GM21619 (cell line): ENCODE measurements around the gene MRPS18A.
"Not testable (repeated sequence)": the region's sequence is repeated elsewhere in the genome, so short reads cannot be mapped to it uniquely, and the experiment has no call there.

Experiments used
- ATAC-seq: cut with Tn5 transposase; IDR thresholded peaks from one replicate; pipeline ENCODE4 v1.9.1; 2021; ENCODE audit not compliant: unreplicated experiment

Gene MRPS18A

DNA sequence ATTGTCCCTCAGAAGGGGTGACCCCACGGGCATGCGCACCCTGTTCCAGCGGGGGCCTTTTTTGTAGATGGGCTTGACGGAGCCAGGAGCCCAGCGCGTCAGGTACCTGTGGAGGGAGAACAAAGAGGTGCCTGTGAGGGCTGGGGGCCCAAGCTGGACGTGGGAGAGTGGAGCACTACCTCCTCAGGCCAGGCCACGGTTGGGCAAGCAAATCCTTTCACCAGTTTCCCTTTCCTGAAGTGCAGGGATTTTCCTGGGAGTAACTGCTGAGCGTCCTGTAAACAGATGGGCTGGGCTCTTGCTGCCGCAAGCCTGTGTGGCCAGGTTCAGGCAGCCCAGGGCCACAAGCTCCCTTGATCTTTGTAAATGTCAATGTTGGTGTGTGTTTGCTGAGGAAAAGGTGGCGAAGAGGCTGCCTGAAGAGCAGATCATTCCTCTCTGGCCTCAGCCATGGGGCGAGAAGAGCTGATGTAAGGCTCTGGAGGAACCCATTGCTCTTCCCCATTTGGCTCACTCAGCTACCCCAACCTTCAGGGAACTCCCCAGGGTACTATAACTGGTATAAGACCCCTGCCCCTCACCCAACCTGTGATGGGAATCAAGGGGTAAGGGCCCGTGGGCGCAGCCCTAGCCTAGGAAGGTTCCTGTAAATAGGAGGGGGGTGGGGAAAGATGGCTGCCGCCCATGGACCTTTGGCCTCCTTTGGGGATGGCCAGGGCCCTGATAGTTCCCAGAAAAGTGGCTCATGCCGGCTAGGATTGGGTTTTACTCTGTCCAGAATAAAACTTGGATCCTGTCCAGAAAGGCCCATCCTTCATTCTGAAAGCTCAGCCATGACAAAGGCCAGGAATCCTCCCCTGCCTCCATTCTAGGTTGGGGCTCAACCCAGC, 15.5 kb downstream of the MRPS18A start:
- ATAC-seq, result no peak

DNA sequence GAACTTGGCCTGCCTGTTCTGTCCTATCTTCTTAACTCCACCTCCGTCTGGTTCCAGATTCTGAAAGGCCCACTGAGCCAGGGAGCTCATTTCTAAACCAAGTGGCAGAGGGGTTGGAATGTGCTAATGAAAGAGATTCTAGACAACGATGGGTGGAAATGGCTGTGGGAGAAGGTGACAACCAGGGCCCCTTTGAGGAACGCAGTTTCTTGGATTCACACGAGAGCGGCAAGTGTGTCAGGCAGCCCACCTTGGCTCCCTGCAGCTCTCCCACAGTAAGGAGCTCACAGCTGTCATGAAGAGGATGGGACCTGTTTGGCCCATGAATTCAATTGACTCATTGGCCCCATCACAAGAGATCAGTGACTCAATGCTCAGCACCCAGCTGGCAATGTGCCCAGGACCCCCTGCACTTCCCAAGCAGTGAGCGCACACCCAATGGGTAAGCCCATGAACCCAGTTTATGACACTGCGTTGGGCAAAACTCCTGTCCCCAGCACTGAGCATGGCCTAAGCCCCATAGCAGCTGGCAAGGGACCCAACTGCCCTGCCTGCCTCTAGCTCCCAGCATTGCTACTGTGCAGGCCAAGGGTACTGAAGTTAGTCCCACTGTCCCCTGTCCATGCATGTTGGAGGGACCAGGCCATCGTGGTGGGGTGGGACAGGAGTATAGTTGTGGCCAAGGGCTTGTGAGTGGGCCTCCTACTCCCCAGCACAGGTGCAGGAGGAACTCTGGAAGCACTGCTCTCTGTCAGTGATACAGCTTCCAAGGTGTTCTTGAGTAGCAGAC, 16.4 kb downstream of the MRPS18A start:
- ATAC-seq, result no peak

DNA sequence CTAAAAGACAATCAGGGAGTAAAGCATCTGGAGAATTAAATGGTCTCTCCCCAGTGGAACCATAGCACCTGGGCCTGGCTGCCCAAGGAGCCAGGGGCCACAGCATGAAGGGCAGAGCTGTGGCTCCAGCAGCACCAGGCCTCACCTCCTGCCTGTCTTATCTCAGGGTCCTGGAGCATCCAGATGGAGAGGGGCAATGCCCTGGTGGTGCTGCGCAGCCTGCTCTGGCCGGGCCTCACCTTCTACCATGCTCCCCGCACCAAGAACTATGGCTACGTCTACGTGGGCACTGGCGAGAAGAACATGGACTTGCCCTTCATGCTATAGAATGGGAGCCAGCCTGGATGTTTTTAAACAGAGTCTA, 17.0 kb downstream of the MRPS18A start:
- ATAC-seq, result no peak

DNA sequence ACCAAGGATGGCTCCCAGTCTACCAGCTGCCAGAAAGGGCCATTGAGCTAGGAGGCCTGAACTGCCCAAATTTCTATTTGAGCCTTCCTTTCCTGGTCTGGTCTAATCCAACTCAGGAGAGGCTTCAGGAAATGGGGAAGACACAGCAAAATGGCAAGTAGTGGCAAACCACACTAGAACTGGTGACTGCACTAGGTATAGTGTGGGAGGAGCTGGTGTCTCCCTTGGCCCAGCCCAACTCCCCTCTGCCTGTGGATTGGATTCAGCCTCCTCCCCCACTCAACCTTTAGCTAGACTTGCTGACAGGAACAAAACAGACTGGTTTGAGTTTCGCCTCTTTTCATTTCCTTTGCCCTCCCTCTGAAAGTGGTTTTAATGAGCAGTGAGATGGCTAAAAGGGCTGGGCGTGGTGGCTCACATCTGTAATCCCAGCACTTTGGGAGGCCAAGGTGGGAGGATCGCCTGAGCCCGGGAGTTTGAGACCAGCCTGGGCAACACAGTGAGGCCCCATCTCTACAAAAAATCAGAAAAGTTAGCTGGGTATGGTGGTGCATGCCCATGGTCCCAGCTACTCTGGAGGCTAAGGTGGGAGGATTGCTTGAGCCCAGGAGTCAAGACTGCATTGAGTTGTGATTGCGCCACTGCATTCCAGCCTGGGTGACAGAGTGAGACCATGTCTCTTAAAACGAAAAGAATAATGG, 17.5 kb downstream of the MRPS18A start:
- no peak for ATAC-seq

DNA sequence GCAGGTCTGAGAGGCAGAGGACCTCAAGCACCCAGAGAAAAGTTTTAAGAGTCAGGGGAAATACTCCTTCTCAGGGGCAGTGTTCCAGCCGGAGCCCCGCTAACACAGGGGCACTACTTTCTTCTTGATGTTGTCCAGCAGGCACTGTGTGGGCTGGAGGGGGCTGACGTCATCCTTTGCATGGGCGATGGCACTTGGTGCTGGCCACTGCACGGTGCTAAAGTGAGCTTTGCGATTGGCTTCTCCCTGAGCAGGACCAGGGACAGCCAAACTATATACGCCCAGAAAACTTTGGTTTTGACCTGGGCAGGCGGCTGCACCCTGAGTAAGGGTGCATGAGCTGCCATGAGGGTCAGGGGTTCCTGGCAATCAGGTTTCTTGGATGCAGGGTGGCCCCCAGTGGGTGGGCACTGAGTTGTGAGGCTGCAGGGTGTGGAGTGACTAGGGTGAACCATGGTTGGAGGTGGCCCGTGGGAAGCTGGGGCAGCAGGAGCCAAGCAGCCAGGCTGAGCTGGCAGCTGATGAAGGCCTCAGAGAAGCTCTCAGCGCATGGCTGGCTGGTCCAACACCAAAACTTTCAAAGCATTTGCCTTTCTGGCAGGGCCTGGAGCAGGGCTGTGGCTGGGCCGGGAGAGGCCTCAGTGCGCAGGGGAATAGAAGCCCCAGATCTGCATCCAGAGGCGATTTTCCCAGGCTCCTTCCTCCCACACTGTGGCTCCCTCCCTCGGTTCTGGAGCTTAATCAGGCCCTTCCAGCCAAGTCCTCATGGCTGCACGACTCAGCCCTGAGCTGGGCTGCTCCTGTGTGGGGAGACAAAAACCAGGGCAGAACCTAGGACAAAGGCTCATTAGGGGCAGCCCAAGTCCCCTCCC, 18.3 kb downstream of the MRPS18A start:
- ATAC-seq, result no peak

DNA sequence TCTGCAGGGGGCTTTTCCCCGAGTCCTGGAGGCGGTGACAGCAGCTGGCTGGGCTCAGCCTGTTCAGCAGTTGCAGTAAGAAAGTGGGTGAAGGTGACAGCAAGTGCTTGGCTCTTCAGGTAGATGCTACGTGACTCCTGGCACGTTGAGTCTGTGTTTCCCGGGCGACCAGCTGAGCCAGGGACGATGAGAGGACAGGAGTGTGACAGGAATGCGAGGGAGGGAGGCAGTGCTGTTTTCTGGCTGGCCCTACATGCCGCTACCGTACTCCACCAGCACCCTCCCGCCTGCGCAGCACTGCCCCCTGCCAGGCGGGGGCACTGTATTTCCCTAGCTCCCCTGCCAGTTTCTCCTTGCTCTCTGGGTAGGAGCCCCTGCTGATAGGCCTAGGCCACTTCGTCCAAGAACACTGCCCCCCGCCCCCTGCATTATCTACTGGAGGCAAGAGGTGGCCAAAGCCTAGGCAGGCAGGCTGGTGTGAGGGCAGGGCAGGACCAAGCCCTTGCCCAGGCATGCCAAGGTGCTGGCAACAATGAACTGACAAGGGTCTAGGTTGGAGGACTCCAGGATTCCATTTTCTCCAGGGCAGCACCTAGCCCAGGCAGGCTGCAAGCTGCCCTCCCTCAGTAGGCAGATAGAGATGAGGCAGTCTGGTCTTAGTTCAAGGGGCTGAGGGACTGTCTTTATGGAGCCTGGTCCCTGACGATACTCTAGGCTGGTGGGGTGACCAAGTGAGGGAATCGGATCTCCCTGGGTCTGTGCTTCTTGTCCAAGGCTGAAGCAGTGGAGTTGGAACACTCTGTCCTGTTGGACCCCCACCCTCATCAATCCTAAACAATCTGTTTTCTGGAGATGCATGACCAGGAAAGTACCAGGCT, 19.2 kb downstream of the MRPS18A start:
- no peak for ATAC-seq

DNA sequence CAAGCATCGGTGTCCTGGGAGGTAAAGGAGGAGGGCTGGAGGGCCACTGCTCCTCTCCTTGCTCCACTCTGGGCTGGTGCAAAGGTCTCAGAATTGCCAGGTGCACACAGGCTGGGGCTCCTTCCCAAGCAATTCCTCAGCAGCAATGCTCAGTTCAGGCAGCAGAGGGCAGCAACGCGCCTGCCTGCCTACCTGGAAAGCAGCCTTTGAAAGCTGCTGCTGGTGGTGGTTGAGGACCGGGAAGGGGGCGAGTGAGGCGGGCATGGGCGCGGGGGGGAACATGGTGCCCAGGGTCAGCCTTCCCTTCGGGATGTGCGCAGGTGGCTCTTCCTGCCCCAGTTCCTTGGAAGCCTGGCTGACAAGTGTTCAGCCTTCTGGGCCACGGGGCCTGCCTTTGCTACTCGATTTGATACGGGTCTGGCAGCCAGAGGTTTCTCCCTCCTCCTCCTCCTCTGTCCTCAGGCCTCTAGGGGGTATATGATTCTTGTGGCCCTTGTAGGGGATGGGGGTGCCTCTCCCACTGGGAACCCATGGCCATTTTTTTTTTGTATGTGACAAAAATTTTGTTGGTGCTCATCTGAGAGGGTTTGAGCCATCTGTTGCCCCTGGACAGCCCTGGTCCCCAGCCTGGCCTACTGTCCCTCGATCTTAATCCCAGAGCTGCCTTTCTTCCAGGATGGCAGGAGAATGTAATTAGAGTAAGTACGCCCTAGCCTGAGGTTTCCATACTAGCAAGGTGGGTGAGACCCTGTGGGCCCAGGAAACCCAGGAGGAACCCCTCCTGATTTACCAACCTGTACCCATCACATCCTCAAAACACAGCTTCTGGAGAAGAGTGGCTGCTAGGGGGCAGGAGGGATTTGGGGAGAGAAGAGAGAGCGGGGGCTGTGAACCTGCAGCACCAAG, 20.1 kb downstream of the MRPS18A start:
- ATAC-seq, result no peak

DNA sequence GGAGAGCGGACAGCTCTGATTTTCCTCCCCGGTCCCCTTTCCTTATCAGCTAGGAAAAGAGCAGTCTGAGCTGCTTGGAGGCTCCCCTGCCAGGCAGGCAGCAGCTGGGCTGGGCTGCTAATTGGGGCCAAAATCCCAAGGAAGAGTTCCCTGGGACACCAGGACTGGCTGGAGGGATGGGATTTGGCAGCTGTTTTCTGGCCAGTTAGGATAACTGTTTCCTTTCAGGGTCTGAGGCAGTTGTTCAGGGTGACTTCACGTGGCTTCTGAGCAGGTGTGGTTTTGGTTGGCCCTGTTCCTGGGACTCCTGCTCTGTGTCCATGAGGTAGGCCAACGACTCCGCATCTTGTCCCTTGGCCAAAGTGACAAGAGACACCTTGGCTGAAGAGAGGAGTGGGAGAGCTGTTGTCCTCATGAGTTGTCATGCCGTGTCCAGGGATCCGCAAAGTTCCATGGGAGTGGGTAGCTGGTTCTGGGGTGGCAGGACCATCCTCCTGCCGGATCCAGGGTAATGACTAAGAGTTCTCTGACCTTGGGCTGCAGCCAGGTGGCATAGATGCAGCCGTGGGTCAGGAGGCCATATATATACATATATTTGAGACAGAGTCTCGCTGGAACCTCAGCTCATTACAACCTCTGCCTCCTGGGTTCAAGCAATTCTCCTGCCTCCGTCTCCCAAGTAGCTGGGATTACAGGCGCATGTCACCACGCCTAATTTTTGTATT, 21.2 kb downstream of the MRPS18A start:
- ATAC-seq, result no peak

DNA sequence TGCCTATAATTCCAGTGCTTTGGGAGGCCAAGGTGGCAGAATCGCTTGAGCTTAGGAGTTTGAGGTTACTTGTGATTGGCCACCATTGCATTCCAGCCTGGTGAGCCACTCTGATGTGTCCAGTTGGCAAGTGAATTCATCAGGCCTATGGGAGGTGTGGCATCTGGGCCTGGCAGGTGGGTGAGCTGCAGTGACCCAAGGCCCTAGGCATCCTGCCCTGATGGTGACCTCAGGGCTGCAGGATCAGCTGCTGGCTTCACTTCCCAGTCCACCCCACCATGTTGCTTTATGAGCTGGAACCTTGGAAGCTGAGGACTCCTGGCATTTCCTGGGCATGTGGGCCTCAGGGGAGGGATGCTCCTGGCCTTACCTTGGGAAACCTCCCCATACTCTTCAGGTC, 22.2 kb downstream of the MRPS18A start:
- no peak for ATAC-seq

DNA sequence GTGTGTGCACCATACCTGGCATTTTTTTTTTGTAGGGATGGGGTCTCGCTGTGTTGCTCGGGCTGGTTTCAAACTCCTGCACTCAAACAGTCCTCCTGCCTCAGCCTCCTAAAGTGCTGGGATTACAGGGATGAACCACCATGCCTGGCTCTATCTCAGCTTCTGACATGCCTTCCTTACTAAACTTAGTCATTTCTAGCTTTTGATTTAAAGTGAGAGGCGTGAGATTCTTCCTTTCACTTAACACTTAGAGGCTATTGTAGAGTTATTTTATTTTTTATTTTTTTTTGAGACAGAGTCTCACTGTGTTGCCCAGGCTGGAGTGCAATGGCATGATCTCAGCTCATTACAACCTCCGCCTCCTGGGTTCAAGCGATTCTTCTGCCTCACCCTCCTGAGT, 24.6 kb downstream of the MRPS18A start:
- not testable (repeated sequence) for ATAC-seq

DNA sequence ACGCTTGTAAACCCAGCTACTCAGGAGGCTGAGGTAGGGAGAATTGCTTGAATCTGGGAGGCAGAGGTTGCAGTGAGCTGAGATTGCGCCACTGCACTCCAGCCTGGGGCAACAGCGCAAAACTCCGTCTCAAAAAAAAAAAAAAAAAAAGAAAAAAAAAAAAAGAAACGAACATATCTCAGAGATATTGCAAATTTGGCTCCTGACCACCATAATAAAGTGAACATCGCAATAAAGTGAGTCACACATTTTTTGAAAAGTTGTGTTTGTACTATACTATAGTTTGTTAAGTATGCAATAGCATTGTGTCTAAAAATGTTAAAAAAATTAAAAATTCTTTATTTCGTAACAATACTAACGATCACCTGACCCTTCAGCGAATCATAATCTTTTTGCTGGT, 29.4 kb downstream of the MRPS18A start:
- no peak for ATAC-seq

DNA sequence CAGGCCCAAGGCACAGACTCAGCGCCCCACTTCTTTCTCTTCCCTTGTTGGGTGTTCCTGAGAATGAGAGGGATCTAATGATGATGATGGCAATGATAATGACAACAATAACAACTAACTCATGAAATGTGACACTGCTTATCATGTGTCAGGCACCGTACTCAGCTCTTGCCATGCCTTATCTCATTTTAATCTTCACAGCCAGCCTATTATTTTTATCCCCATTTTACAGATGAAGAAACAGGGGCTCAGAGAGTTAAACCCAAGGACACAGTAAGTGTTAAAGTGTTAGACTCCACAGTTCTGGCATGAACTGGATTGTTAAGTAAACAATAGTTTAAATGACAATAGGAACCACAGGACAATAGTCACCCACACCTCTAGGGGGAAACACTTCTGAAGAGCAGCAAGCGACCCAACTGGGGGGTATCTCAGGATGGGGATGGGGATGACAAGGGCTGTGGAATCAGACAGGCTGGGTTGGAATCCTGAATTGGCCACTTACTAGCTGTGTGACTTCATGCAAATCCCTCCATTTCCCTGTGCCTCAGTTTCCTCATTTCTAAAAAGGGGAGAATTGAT, 30.3 kb downstream of the MRPS18A start:
- ATAC-seq, result no peak

DNA sequence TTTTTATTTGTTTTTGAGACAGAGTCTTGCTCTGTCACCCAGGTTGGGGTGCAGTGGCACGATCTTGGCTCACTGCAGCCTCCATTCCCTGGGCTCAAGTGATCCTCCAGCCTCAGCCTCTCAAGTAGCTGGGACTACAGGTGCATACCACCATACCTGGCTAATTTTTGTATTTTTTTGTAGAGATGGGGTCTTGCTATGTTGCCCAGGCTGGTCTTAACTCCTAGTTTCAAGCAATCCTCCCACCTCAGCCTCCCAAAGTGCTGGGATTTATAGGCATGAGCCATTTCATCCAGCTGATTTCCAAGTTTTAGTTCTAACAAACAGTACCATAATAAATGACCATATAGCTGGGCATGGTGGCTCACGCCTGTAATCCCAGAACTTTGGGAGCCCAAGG, 34.8 kb downstream of the MRPS18A start:
- not testable (repeated sequence) for ATAC-seq

DNA sequence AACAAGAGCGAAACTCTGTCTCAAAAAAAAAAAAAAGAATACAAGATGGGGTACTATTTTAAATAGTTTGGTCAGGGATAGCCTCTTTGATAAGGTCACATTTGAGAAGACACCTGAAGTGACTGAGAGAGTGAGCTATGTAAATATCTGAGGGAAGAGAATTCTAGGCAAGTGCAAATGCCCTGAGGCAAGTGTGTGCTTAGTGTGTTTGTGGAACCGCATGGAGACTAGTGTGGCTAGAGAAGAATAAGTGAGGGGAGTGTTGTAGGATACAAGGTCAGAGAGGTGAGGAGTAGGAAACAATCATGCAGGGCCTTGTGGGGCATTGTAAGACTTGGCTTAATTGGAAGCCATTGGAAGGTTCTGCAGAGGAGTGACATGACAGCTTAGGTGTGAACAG, 39.3 kb downstream of the MRPS18A start:
- no peak for ATAC-seq

DNA sequence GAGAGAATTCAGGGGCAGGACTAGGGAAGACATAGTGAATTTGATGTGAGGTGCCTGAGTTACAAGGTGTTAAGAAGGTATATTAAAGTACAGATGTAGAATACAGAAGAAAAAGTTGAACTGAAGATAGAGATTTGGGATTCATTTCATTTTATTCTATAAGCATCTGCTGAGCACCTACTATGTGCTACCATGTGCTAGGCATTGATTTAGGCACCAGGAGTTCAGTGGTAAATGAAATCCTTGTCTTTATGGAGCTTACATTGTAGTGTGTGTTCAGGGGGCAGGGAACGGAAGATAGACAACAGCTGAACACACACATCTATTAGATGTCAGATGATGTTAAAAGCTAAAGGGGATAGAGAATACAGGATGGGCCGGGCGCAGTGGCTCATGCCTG, 40.0 kb downstream of the MRPS18A start:
- ATAC-seq, result no peak

DNA sequence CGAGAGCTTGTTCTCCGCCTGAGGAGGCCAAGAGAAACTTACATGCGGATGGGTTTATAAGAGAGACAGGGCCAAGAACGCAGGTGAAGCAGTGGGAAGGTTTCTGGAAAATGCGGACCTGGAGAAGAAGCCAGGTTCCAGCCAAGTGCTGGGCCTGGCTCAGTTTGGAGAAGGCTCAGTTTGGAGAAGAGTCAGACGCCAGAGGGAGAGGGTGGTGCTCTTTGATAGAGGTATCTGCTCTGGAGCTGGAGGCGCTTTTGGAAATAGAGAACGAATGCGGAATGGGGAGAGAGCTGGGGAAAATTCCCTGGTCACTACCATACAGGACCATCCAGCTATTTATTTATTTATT, 42.0 kb downstream of the MRPS18A start:
- ATAC-seq, result peak; percentile 19

DNA sequence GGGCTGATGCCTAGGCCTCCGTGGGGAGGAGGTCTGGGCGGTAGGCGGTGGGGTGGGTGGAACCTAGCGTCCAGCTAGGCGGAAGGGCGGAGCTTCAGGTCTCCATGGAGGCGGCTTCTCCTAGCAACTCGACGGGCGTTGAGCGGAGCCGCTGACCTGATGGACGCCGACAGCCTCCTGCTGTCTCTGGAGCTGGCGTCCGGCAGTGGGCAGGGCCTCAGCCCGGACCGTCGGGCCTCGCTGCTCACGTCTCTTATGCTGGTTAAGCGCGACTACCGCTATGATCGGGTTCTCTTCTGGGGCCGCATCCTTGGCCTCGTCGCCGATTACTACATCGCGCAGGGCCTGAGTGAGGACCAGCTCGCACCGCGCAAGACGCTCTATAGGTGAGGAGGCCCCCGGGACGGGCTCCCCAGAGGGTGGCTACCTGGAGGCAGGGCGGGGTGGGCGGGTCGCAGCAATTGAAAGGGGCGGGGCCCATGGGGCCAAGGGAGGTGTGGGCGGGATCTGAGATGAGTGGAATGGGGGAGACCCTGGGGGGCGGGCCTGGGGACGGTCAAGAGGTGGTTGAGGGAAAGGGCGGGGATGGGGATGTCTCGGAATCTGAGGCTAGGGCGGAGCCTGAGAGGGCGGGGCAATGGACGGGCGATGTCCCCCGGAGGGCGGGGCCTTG, 42.5 kb downstream of the MRPS18A start, which contains the start of gene RSPH9:
RSPH9 (plus strand) TSS at position 97 of the 673 bp plus-strand sequence; CDS start at position 160, 63 bp downstream.
- peak; percentile 64 for ATAC-seq
